NAMALWA (cell line): ENCODE results near the gene KDM6A.
"Not testable (repeated sequence)": the region's sequence is repeated elsewhere in the genome, so short reads cannot be mapped to it uniquely, and the experiment has no call there.

Experiments
- DNase-seq: peaks from one replicate; pipeline ENCODE4 v3.0.0-alpha.2; 2015; ENCODE audit warnings: low spot score

KDM6A gene

DNA sequence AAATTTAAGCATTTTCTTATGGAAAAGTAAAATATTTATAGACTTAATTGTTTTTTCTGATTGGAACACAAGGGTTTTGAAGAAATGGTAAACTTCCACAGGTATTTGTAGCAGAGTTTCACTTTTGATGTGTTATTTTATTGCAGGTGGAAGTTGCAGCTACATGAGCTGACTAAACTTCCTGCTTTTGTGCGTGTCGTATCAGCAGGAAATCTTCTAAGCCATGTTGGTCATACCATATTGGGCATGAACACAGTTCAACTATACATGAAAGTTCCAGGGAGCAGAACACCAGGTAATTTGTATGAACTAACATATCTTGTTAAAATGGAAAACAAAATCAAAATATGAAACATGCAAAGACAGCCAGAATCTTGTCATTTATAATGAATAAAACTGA is 210.3 kb downstream of the KDM6A start:
- DNase-seq, result no peak

DNA sequence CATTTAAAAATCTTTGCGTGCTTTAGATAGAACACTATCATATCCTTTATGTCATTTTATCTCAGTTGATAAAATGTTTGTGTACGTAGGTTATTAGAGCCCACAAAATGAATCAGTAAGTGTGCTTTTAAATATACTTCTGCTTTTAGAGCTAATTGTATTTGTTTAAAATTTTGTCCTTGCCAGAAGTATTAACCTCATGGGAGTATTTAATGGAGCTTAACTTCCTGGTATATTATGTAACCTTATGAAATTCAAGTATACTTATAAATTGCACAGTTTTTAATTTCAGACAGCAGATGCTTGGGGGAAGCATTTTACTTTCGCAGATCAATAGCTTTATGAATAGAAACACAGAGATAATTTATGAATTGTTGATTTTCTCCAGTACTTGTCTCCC is 237.5 kb downstream of the KDM6A start:
- DNase-seq, result no peak

DNA sequence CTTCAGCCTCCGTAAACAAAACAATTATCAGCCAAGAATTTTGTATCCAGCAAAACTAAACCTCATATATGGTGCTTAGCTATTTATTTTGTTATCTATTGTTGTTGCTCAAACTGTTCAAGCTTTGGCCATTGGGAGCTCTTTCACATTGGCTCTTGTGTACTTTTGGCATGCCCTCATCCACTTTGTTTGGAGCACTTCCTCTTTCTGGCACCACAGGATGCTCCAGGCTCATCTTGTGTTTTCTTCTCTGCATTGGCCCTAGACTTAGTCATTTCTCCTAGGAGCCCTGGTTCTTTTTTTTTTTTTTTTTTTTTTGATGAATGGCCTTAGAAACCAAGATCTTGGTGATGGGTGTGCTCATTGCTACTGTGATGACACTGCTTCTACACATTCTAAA is 253.2 kb downstream of the KDM6A start:
- DNase-seq, result no peak

DNA sequence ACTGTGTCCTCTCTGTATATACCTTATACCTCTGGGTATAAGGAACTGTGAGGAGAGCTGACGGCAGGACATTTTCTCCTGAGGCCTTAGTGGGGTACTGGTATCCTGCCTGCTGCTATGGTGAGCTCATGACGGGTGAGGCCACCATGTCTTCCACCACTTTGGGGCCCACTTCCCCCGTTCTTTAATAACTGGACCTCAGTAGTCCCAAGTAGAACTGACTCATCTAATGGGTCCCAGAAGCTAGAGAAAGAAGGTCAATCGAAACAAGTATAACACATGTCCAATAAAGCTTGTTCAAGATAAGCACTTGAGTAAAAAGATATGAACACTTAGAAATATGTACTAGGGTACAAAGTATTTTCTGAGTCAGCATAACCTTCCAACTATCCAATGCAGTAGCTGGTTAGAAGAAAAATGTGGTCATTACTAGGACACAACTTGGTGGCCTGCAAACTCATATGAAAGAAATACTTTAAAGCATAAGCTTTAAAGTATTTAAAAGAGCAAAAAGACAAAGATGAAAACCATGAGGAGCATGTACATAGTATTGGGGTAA is 256.0 kb downstream of the KDM6A start:
- no peak for DNase-seq

DNA sequence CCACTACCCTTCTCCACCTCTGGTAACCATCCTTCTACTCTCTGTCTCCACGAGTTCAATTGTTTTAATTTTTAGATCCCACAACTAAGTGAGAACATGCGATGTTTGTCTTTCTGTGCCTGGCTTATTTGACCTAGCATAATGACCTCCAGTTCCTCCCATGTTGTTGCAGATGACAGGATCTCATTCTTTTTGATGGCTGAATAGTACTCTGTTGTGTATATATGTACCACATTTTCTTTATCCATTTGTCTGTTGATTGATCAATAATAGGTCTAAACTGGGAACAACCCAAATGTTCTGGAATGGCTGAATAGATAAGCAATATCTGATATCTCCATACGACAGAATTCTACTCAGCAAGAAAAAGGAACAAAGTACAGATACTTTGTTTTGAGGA is 260.5 kb downstream of the KDM6A start:
- no peak for DNase-seq

DNA sequence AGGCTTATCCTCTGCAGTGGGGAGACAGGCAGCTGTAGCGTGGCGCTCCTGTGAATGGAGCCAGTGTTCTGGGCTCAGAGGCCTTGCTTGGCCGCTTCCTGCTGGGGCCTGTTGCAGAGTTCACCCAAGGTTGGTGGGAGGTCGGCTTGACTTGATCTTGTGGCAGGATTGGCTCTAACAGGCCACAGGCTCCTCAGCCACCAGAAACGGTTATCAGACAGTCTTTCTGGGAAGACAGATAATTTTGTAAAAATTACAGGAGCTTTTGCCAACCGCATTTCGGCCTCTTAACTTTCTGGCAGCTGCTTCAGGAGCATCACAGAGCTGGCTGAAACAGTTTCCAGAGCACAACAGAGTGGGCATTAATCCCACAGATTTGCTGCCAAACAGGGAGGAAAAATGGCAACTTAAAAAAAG is 261.3 kb downstream of the KDM6A start:
- DNase-seq, result no peak

DNA sequence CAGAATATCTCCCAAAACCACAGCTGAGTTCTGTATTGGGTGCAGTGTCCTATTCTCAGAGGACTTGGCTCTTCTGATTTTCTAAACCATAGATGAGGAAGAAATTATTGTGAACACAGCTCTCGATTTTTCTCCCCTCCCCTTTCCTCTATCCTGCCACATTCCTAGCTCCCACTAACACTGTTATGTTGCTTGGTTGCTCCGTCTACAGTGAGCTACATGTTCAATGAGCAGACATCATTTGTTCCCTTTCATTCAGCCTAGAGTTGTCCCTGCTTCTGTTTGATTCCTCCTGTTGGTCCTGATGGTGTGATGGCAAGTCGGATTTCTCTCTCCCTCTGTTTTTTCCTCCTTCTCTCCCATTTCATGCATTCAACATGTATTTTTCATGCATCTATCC is 261.8 kb downstream of the KDM6A start:
- DNase-seq, result no peak

DNA sequence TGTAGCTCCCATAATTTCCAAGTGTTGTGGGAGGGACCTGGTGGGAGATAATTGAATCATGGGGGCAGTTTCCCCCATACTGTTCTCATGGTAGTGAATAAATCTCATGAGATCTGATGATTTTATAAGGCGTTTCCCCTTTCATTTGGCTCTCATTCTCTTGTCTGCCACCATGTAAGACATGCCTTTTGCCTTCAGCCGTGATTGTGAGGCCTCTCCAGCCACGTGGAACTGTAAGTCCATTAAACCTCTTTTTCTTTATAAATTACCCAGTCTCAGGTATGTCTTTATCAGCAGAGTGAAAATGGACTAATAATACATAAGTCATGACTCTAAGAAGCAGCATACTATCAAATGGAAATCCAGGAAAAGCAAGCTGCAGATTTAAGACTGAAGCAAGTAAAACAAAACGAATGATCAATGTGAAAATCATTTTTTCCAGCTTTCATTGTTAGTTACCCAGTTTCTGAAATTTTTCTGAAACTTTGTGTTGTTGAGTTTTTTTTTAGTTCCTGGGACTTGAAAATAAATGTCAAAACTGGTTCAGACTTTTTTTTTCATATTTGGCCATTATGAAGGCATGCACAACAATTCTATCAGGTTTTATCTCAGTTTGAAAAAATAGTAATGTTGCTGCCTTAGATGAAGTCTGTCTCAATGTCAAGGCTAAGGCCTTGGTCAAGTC is 262.5 kb downstream of the KDM6A start:
- not testable (repeated sequence) for DNase-seq

DNA sequence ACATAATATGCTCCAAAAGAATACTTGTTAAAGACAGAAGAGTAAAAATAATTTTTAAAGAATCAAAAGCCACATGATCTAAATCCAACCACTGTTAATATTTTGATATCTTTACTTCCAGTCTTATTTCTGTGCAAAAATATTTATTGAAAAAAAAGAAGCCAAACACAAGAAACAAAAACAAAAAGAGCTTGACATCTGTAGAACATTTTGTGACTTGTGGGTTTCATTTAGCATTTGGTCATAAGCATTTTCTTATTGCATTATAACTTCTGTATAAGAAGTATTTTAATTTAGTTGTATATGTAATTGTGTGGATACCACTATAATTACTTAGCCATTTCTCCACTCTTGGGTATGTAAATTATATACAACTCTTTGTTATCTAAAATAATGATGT is 264.5 kb downstream of the KDM6A start:
- DNase-seq, result no peak

DNA sequence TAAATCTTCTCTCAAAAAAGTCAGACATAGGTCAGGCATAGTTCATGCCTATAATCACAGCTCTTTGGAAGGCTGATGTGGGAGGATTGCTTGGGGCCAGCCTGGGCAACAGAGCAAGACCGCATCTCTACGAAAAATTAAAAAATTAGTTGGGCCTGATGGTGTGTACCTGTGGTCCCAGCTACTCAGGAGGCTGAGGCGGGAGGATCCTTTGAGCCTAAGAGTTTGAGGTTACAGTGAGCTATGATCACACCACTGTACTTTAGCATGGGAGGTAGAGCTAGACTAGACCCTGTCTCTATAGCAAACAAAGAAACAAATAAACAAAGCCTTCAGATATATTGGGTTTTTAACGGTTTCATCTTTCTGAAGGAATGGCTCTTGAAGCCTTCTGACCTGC is 265.5 kb downstream of the KDM6A start:
- DNase-seq, result no peak

DNA sequence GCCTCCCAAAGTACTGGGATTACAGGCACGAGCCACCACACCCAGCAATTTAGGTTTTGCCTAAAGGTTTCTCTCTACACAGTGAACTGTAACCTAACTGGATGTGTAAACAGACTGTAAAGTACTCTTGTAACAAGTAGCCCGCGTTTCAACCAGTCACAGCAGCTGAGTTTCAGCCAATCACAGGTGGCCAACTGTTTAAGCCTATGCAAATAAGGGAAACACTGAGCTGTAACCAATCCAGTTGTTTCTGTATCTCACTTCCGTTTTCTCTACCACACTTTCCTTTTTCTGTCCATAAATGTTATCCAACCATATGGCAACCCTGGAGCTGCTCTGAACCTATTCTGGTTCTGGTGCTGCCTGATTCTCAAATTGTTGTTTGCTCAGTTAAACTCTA is 267.8 kb downstream of the KDM6A start:
- no peak for DNase-seq

DNA sequence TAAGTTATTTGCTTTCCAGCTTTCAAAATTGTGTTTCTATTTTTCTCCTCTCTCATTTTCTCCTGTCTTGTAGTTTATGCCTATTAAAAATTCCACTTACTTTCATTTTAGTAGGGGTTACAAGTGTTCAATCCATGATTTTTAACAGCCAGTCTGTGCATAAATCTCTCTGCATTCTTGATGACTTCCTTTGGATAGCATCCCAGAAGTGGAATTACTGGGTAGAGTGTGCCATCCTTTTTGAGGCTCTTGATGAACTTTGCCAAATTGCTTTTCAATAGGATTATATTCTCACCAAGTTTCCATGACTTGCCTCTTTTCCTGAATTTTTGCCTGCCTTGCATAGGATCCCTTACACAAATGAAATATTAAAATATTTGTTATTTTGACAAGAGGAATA is 269.2 kb downstream of the KDM6A start:
- DNase-seq, result no peak

DNA sequence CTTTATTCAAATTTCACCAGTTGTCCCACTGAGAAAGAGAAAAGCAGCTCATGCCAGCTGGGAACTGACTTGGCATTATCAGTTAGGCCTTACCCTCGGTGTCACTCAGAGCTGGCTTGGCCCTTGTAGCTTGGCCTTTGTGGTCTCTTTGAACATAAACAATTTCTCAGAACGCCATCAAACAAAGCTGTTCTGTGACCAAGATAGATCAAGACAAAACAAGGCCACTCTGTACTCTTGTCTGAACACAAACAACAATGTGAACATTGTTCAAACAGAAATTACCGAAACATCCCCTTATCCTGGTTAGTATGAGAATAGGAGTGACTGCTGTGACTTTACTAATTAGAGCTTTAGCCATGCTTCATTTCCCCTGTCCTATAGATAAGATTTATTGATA is 270.5 kb downstream of the KDM6A start:
- no peak for DNase-seq

DNA sequence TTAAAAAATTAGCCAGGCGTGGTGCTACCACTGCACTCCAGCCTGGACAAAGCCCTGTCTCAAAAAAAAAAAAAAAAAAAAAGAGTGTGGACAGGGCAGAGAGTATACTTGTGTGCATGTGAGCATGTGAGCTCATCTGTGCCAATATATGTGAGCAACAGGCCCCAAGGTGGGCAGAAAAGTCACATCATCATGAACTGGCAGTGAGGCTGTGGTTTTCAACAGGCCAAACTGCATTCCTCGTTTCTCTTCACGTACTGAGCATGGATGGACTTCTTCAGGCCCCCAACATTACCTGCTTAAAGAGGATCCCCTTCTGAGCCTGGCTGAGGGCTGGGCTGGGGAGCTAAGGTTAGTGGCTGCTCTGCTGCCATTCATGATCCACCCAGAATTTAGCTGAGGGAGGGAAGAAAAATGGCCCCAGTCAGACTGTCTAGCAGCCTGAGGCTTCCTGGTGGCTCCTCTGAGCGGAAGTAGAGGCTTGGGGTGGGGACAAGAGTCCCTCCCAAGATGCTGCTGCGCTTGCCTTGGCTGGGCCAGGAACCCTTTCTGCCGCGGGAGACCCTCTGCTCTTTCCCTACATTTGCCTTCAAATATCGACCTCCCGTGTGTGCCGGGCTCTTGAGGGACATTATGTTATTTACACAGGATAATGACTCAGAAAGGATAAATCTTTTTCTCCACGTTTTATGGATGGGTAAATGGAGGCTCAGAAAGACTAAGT is 272.7 kb downstream of the KDM6A start:
- no peak for DNase-seq

DNA sequence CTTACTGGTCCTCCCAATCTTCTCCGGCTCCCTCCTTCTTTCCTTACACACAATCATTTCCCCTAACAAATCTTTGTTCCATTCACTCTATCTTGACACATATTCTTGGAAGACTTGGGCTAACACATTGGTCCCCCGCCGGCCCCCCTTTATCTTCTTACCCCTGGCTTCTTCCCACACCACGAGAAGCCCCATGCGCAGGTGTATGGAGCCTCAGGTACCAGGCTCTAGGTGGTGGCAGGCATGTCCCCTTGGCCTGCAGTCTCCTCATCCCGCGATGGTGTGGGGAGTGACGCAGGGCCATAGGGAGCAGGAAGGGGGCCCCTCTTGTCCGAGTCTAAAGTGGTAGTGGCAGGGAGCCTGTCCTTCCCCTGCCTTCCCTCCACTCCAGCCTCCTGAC is 277.8 kb downstream of the KDM6A start:
- no peak for DNase-seq

DNA sequence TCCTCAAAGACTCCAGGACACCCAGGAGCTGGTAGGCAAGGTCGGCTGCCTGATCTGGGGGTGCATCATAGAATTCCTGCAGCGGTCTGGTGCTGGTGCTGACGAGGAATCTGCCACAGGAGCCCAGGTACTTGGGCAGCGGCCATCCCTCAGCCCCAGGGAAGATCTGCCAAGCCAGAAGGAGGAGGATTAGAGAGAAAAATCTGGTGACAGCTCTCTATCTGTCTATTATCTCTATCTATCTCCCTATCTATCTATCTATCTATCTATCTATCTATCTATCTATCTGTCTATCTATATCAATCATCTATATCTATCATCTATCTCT is 281.0 kb downstream of the KDM6A start:
- no peak for DNase-seq

DNA sequence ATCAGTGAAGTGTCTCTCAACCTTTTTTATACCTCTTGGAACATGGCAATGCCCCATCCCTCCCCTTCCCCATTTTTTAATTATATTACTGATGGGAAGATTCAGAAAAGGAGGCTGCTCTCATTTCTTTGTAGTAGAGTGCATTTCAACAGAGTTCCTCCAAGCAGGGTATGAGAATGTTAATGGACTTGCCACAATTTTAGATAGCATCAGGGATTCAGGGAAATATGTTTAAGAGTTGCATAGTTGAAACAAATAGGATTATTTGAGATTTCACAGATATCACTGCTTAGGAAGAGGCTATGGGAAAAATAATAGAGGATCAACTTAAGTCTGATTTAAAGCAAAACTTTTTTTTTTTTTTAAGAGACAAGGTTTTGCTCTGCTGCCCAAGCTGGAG is 281.5 kb downstream of the KDM6A start:
- no peak for DNase-seq

DNA sequence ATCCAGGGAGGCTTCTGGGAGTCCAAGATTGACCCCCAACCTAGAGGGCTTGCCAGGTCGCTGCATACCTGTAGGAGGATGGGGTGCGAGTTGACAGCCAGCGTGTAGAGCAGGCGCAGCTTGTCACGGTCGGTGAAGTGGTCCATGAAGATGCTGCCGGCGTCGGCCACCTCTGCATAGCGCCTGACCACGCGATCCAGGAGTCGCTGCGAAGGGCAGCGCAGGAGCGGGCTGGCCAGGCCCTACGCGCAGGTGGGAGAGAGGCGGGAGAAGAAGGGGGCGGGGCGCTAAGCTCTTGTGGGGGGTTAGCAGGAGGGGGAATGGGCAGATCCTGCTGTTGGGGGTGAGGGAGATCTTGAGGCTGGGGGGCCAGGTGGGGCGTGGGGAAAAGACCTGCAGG is 284.7 kb downstream of the KDM6A start:
- DNase-seq, result no peak
